ENCODE data around the gene PRND.

DNA sequence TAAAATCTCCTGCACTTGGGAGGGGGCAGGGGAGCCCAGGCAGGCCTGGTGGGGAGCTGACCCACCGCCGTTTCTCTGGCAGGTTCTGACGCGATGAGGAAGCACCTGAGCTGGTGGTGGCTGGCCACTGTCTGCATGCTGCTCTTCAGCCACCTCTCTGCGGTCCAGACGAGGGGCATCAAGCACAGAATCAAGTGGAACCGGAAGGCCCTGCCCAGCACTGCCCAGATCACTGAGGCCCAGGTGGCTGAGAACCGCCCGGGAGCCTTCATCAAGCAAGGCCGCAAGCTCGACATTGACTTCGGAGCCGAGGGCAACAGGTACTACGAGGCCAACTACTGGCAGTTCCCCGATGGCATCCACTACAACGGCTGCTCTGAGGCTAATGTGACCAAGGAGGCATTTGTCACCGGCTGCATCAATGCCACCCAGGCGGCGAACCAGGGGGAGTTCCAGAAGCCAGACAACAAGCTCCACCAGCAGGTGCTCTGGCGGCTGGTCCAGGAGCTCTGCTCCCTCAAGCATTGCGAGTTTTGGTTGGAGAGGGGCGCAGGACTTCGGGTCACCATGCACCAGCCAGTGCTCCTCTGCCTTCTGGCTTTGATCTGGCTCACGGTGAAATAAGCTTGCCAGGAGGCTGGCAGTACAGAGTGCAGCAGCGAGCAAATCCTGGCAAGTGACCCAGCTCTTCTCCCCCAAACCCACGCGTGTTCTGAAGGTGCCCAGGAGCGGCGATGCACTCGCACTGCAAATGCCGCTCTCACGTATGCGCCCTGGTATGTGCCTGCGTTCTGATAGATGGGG, 3.0 kb downstream of the PRND start:
- TF ChIP-seq ISL1 (CRISPR knock-in tag; IDR thresholded peaks at IDR 0.05) (no peak), RARB (CRISPR knock-in tag; IDR thresholded peaks at IDR 0.05) (no peak), ZNF70 (CRISPR knock-in tag; IDR thresholded peaks at IDR 0.05) (no peak), ZFP30 (CRISPR knock-in tag; IDR thresholded peaks at IDR 0.05) (no peak), ARNTL (CRISPR knock-in tag; IDR thresholded peaks at IDR 0.05; ENCODE audit: borderline replicate concordance, low read depth) (no peak), ZFP3 (CRISPR knock-in tag; IDR thresholded peaks at IDR 0.05) (no peak), ZNF565 (CRISPR knock-in tag; conservative IDR thresholded peaks at IDR 0.05; ENCODE audit: low read depth) (no peak)
- TF ChIP-seq, protein P1, sequence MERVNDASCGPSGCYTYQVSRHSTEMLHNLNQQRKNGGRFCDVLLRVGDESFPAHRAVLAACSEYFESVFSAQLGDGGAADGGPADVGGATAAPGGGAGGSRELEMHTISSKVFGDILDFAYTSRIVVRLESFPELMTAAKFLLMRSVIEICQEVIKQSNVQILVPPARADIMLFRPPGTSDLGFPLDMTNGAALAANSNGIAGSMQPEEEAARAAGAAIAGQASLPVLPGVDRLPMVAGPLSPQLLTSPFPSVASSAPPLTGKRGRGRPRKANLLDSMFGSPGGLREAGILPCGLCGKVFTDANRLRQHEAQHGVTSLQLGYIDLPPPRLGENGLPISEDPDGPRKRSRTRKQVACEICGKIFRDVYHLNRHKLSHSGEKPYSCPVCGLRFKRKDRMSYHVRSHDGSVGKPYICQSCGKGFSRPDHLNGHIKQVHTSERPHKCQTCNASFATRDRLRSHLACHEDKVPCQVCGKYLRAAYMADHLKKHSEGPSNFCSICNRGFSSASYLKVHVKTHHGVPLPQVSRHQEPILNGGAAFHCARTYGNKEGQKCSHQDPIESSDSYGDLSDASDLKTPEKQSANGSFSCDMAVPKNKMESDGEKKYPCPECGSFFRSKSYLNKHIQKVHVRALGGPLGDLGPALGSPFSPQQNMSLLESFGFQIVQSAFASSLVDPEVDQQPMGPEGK (CRISPR knock-in tag; IDR thresholded peaks at IDR 0.05; ENCODE audit: borderline replicate concordance), result no peak
- TF ChIP-seq, protein P2, sequence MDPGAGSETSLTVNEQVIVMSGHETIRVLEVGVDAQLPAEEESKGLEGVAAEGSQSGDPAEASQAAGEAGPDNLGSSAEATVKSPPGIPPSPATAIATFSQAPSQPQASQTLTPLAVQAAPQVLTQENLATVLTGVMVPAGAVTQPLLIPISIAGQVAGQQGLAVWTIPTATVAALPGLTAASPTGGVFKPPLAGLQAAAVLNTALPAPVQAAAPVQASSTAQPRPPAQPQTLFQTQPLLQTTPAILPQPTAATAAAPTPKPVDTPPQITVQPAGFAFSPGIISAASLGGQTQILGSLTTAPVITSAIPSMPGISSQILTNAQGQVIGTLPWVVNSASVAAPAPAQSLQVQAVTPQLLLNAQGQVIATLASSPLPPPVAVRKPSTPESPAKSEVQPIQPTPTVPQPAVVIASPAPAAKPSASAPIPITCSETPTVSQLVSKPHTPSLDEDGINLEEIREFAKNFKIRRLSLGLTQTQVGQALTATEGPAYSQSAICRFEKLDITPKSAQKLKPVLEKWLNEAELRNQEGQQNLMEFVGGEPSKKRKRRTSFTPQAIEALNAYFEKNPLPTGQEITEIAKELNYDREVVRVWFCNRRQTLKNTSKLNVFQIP (CRISPR knock-in tag; IDR thresholded peaks at IDR 0.05; ENCODE audit: borderline replicate concordance, low read depth), result no peak
- TF ChIP-seq, protein P3, sequence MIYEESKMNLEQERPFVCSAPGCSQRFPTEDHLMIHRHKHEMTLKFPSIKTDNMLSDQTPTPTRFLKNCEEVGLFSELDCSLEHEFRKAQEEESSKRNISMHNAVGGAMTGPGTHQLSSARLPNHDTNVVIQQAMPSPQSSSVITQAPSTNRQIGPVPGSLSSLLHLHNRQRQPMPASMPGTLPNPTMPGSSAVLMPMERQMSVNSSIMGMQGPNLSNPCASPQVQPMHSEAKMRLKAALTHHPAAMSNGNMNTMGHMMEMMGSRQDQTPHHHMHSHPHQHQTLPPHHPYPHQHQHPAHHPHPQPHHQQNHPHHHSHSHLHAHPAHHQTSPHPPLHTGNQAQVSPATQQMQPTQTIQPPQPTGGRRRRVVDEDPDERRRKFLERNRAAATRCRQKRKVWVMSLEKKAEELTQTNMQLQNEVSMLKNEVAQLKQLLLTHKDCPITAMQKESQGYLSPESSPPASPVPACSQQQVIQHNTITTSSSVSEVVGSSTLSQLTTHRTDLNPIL (CRISPR knock-in tag; IDR thresholded peaks at IDR 0.05; ENCODE audit: low read depth), result no peak
- TF ChIP-seq, protein P4, sequence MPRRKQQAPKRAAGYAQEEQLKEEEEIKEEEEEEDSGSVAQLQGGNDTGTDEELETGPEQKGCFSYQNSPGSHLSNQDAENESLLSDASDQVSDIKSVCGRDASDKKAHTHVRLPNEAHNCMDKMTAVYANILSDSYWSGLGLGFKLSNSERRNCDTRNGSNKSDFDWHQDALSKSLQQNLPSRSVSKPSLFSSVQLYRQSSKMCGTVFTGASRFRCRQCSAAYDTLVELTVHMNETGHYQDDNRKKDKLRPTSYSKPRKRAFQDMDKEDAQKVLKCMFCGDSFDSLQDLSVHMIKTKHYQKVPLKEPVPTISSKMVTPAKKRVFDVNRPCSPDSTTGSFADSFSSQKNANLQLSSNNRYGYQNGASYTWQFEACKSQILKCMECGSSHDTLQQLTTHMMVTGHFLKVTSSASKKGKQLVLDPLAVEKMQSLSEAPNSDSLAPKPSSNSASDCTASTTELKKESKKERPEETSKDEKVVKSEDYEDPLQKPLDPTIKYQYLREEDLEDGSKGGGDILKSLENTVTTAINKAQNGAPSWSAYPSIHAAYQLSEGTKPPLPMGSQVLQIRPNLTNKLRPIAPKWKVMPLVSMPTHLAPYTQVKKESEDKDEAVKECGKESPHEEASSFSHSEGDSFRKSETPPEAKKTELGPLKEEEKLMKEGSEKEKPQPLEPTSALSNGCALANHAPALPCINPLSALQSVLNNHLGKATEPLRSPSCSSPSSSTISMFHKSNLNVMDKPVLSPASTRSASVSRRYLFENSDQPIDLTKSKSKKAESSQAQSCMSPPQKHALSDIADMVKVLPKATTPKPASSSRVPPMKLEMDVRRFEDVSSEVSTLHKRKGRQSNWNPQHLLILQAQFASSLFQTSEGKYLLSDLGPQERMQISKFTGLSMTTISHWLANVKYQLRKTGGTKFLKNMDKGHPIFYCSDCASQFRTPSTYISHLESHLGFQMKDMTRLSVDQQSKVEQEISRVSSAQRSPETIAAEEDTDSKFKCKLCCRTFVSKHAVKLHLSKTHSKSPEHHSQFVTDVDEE (CRISPR knock-in tag; IDR thresholded peaks at IDR 0.05), result no peak

Measured in SK-N-SH treated with all-trans-retinoic acid at 6 μM for 48 hours (cell line).